Activated CD4-positive, CD25-positive, alpha-beta regulatory T cell treated with anti-CD3 and anti-CD28 coated beads, Interleukin-2, amount 50 U/mL, for 16 hours (primary cell): ENCODE results near the gene EFHC2.
"Not testable (repeated sequence)": the region's sequence is repeated elsewhere in the genome, so short reads cannot be mapped to it uniquely, and the experiment has no call there.

Experiments used
- DNase-seq: peaks from one replicate; pipeline ENCODE4 v3.0.0-alpha.2; 2020; ENCODE audit warnings: low read depth, low spot score

Gene EFHC2

DNA sequence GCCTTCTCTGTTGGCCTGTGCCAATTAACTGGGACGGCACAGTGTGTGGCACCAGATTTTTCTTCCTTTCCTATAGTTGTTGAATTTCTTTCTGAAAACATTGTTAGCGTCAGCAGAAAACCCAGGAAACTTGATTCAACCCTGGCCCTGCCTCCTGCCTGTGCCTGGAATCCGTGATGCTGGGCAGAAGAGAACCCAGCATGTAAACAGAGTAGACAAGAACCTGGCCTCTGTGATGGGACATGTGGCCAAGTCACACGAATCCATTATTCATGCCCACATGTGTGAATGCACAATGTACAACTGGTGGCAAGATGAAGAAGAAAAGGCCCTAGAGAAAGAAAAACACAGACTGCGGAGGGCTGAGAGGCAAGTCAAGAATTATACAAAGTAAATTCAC is 111.4 kb downstream of the EFHC2 start:
- no peak for DNase-seq

DNA sequence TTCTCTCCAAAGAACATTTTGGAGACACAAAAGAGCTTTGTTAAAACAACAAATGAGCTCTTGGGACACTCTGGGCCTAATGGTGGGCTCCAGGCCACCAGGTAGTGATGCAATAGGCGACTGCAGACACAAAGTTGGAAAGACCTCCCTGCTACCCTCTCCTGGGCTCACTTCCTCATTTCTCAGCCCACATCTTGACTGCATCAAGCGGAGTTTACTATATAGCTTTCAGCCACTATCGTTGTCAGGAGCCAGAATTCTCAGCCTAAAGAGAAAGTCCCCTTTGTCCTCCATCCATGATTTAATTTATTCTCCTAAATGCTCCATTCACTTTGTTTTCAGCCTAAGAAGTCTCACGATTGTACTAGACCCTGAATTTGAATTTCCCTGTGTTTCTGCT is 114.9 kb downstream of the EFHC2 start:
- no peak for DNase-seq

DNA sequence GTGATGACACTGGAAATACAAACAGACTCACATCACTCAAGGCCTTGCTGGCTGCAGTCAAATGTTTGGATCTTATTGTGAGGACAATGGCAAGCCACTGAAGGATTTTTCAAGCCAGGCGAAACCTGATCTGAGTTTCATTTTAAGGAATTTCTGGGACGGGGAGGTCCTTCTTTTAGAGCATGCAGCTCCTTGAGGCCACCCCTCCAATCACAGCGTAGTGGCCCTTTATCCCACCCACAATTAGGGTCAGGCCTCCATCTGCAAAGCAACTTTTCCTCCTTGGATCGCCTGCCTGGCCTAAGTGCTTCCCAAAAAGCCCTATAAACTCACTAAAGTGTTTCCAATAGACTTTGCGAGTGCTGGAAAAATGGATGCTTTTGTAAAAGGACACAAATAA is 115.5 kb downstream of the EFHC2 start:
- DNase-seq, result no peak

DNA sequence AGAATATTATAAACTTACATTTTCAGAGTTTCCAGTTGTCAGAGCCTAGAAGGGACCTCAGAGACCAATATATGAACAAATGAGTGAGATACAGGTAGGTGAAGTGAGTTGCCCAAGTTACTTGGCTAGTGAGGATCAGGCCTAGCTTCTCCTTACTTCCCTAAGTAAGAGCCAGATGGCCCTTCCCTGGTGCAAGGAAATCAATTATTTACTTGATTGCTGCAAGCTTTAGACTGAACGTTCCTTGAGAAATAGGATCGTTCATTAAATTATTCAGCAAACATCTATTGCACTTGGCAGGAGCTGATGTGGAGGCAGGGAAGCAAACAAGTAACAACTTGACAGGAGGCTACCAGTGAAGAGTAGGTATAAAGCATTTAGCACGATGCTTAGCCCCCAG is 117.8 kb downstream of the EFHC2 start:
- no peak for DNase-seq

- no peak for DNase-seq
Observed at GRCh38 chrX:44224760-44225159, 118.7 kb downstream of the EFHC2 start.

- DNase-seq, result no peak
Observed at GRCh38 chrX:44223150-44223549, 120.3 kb downstream of the EFHC2 start.

- DNase-seq, result no peak
Observed at GRCh38 chrX:44218465-44218864, 125.0 kb downstream of the EFHC2 start.

DNA sequence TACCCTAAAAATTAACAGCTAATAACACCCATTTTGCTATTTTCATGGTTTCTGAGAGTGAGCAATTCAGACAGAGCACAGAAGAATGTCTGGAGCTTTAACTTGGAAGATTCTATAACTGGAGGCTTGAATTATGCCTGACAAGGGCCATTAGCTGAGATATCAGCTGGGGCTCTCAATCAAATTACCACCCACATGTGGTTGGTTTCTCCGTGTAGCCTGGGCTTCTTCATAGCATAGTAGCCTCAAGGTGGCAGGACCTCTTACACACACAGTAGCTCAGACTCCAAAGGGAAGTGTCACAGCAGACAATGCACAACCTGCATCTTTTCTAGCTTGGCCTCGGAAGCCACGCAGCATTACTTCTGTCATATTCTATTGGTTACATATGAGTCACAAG is 127.3 kb downstream of the EFHC2 start:
- no peak for DNase-seq

- DNase-seq, result no peak
Observed at GRCh38 chrX:44203791-44204190, 139.7 kb downstream of the EFHC2 start.

GRCh38 chrX:44202596-44202995 is 140.9 kb downstream of the EFHC2 start:
- DNase-seq, result no peak

DNA sequence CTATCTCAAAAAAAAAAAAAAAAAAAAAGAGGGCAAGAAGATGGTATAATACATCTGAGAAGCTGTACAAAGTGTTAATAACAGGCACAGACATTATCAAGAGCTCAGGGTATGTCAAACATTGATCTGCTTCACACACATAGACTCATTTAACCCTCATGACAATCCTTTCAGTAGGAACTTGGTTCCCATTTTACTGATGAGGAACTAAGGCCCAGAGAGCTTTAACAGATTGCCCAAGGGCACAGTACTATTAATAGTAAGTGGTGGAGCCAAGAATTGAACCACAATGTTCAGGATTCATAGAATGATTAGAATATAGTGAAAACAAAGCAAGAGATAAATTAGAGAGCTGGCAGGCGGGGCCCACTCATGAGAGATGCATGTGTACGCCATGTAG is 154.4 kb downstream of the EFHC2 start:
- no peak for DNase-seq

DNA sequence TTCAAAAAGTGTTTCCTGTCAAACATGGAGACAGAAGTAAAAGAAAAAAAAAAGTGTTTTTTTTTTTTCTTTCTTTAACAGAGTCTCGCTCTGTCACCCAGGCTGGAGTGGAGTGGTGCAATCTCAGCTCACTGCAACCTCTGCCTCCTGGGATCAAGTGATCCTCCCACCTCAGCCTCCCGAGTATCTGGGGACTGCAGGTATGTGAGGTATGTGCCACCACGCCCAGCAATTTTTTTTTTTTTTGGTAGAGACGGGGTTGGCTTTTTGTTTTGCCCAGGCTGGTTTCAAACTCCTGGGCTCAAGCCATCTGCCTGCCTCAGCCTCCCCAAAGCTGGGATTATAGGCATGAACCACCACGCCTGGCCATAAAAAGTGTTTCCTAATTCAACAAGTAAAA is 155.6 kb downstream of the EFHC2 start:
- not testable (repeated sequence) for DNase-seq

DNA sequence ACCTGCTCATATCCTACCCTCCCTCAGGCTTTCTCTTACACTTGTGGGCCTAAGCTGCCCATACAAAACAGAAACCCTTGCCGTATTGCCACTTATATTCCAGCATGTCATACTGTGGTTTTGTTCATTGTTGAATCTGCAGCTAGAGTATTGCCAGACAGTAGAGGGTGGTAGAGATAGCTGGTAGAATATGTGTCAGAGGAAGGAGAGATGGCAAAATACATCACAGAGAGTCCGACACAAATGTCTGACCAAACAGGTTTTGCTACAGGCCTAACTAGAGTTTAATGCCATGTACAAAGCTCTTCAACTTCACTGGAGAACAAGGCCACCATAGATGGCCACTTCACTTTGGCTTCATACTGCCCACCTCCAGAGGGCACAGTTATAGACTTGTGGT is 160.1 kb downstream of the EFHC2 start:
- DNase-seq, result no peak

- DNase-seq, result no peak
Observed at GRCh38 chrX:44178274-44179053, 165.0 kb downstream of the EFHC2 start.

DNA sequence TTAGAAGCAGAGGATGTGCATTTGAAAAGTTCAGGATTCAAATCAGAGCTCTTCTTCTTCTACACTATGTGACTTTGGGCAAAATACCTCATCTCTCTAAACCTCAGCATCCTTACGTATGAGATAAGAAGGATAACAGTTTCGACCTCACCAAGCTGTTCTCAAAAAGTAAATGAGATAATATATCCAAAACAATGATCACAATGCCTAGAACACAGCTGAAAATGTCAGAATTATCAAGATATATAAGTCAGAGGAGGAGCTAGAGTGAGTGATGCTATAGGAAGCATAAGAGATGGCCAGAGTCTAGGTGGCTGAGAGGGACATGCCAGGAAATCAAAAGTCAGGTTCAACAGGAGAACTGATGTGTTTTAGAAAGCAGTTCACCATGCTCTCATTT is 168.0 kb downstream of the EFHC2 start:
- no peak for DNase-seq

DNA sequence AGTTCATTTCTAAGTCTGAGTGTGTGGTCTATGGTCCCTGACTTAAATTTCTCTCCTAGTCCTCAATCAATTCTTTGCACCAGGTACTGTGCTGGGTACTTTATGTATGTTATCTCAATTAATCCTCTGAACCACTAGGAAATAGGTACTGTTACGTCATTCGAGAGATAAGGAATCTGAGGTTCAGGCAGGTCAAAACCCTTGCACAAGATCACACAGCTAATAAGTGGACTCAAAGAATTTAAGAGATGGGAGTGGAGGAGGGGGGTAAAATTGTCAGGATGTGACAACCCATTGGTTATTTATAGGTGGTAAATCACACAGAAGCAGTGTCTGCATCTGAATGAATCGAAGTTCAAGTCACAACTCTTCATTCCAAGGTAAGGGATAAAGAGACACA is 169.4 kb downstream of the EFHC2 start:
- DNase-seq, result no peak

DNA sequence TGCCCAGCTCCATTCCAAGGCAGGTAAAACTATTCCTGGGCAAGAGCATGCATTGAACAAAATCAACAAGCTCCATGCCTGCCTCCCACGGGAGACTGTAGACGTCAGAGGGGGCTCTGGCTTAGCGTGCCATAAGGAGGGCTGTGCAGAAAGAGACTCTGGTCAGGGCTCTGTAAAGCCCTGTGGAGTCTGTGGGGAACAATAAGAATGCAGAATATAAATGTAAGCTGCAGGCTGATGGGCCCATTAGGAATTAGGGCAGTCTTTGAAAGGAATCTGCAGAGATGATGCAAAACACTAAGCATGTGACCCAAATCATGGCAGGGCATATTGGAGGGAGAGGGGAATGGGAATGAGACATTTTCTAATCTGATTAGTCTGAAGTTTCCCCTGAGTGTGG is 170.3 kb downstream of the EFHC2 start:
- DNase-seq, result no peak

DNA sequence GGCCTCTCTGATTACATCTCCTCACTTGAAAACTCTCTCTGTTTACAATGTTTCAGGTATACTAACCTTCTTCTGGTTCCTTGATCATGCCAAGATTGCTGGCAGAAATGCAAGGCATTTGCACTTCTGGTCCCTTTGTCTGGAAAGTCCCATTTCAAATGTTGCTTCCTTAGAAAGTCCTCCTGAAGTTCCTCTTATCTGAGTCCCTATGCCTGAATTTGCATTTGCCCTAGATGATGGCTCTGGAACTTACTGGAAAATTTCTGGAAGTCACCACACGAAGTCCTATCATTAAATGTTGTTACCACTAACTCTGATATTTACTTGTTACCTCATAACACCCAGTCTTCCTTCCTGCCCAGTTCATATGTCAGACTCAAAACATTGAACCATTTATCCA is 176.4 kb downstream of the EFHC2 start:
- DNase-seq, result no peak

- DNase-seq, result no peak
Observed at GRCh38 chrX:44162964-44163475, 180.5 kb downstream of the EFHC2 start.

DNA sequence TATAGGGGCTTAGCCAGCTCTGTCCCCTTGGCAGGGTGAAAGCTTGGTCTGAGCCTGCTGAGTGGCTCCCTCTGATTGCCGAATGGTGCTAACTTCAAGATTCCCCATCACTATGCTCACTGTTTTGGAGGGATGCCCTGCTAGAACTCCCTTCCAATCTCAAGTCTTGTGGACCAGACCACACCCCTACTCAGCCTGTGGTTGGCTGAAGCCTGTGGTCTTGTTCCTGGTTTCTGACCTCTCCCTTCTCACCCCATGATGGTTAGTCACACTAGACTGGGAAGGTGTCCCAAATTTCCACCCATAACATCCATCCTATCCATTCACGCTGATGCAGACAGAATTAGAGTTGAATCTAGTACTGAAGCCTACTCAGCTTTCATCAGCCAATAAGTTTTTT is 185.6 kb downstream of the EFHC2 start:
- no peak for DNase-seq

DNA sequence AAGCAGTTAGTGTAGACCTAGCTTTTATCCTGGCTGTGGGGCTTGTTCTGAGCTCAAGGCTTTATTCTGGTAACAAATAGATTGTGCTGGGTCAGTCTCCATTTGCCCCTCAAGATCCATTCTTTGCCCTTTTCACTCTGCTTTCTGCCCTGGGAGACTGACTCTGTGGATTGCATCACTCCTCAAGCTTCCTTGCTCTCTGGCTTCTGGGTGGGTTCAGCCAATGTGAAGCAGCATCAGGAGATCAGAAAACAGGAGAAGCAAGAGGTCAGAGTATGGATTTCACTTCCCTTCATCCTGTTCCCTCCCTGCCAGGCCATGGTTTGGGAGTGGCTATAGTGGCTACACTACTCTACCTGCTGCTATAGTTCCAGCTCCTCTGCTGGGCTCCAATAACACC is 186.2 kb downstream of the EFHC2 start:
- DNase-seq, result no peak

DNA sequence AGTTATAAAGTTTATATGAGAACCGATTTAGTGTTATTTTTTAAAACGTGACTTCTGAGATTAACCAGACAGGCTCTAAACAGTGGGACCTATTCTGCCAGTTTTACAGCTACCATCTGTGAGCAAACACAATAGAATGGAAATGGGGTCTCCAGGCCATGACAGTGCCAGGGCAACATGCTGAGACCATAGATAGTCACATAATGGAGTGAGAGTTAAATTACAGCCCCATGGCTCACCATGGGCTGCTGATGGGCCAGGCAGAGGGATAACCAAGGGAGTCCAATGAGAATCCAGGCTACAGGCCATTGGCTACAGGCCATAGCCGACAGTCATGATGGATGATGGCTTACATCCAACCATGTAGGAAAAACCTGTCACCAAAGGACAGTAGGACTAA is 186.7 kb downstream of the EFHC2 start:
- no peak for DNase-seq

DNA sequence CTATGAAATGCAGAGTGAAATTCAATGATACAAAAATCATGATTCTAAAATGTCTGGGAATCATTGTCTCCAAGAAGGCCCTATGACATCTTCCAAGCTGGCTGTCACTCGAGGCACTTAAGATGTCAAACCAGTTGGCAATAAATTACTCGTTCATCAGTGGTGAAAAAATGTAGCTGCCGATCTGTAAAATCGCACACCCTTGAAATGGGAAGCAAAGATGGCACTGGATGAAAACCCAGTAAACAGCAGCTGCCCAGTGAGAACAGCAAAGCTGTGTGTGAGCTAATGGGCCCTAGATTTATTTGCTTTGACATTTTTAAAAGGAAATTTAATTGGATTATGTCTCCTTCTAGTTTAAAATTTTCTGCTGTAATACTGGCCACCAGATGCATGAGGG is 188.3 kb downstream of the EFHC2 start:
- DNase-seq, result no peak

DNA sequence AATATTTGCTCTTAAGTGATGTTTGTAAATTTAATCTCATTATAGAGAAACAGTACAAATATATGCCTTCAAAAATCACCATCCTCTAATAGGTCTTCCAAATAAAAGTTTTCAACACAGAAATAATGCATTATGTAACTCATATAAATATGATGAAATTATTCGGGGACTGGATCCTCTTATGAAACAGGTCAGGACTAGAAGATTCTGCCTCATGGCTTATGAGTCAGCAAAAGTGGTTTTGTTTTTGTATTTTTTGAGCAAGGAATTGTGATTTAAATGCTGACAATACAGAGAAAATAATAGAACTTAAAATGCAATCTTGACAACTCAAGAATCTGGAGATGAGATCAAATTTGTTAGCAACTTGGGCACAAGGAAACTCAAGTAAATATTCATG is 190.6 kb downstream of the EFHC2 start:
- DNase-seq, result no peak
